PC-3 (cell line): ENCODE data around the gene ARHGAP5. TPM values are rescaled to one million over a fixed set of nuclear protein-coding genes. Genes with fewer than 3 reads are reported as not detected.

Source experiments
- ATAC-seq: fragments of 200-7000 bp; cut with Tn5 transposase; 2 replicates; pipeline ENCODE4 v1.9.1; 2020; ENCODE audit warnings: mild to moderate bottlenecking, moderate library complexity
- BruUV-seq: library from RNA; stranded (reverse); fragments of 400-500 nt; replicated peaks from 2 replicates; lab custom pipeline; 2021; lab: Mats Ljungman, UMichigan
- CTCF ChIA-PET: fragments of 300-600 bp; sonication (Branson Sonifier 250); formaldehyde crosslinking; loops from one replicate; lab custom pipeline; 2022; ENCODE audit warnings: antibody characterized with exemption; lab: Charles Lee
- POLR2A ChIA-PET: fragments of 300-600 bp; sonication (Branson Sonifier 250); formaldehyde crosslinking; loops from one replicate; lab custom pipeline; 2022; ENCODE audit warnings: antibody characterized with exemption; ENCODE audit not compliant: unreplicated experiment; lab: Charles Lee
- DNase-seq: peaks from one replicate; pipeline ENCODE4 v3.0.0-alpha.2; 2015
- H2AFZ ChIP-seq: fragments of 300-600 bp; sonication (generic); 2 replicates; pipeline ENCODE4 v1.6.0; 2016; ENCODE audit warnings: antibody characterized with exemption, low read length
- H3F3A ChIP-seq: fragments of 300-600 bp; sonication (generic); one replicate; pipeline ENCODE4 v1.6.0; 2017; ENCODE audit warnings: antibody characterized with exemption, low read length, control low read depth, mild to moderate bottlenecking; ENCODE audit not compliant: unreplicated experiment
- H3K27ac ChIP-seq: fragments of 300-600 bp; sonication (generic); 2 replicates; pipeline ENCODE4 v1.5.1; 2016; ENCODE audit warnings: mild to moderate bottlenecking, low read length
- H3K27me3 ChIP-seq: fragments of 300-600 bp; sonication (generic); 2 replicates; pipeline ENCODE4 v1.6.1; 2016; ENCODE audit warnings: low read length, mixed read lengths
- H3K36me3 ChIP-seq: fragments of 300-600 bp; sonication (generic); 2 replicates; pipeline ENCODE4 v1.6.1; 2016; ENCODE audit warnings: low read depth, mixed run types, low read length, mixed read lengths
- H3K4me1 ChIP-seq: fragments of 300-600 bp; sonication (generic); 2 replicates; pipeline ENCODE4 v1.5.1; 2016; ENCODE audit warnings: low read length; ENCODE audit not compliant: insufficient read depth
- H3K4me2 ChIP-seq: fragments of 300-600 bp; sonication (generic); 2 replicates; pipeline ENCODE4 v1.6.0; 2016; ENCODE audit warnings: low read length
- H3K4me3 ChIP-seq: fragments of 300-600 bp; sonication (generic); 2 replicates; pipeline ENCODE4 v1.5.1; 2016; ENCODE audit warnings: mild to moderate bottlenecking, low read length, mixed read lengths
- H3K79me2 ChIP-seq: fragments of 300-600 bp; sonication (generic); 2 replicates; pipeline ENCODE4 v1.6.1; 2017; ENCODE audit warnings: low read length, mixed read lengths
- H3K9ac ChIP-seq: fragments of 300-600 bp; sonication (generic); 2 replicates; pipeline ENCODE4 v1.6.0; 2016; ENCODE audit warnings: mild to moderate bottlenecking, low read length
- H3K9me2 ChIP-seq: fragments of 300-600 bp; sonication (generic); replicated peaks from 2 replicates; pipeline ENCODE4 v1.6.1; 2016; ENCODE audit warnings: mixed run types, low read length, mixed read lengths
- H3K9me3 ChIP-seq: fragments of 300-600 bp; sonication (generic); 2 replicates; pipeline ENCODE4 v1.6.1; 2016; ENCODE audit warnings: low read length, mixed read lengths
- H4K20me1 ChIP-seq: fragments of 300-600 bp; sonication (generic); 2 replicates; pipeline ENCODE4 v1.6.1; 2016; ENCODE audit warnings: low read length, mixed read lengths
- CTCF ChIP-seq: fragments of 300-600 bp; sonication (generic); conservative IDR thresholded peaks from 2 replicates; pipeline ENCODE4 v1.5.1; 2017; ENCODE audit warnings: antibody characterized with exemption, low read depth, mild to moderate bottlenecking, low read length
- EZH2 ChIP-seq: fragments of 300-600 bp; sonication (generic); IDR thresholded peaks from one replicate; pipeline ENCODE4 v1.6.1; 2017; ENCODE audit warnings: antibody characterized with exemption, mild to moderate bottlenecking, low read length; ENCODE audit not compliant: unreplicated experiment
- EZH2phosphoT487 ChIP-seq: fragments of 300-600 bp; sonication (generic); IDR thresholded peaks from 2 replicates; pipeline ENCODE4 v1.6.1; 2018; ENCODE audit warnings: mild to moderate bottlenecking, antibody characterized with exemption, low read length, borderline replicate concordance
- intact Hi-C: fragments of 100-400 bp; cut with micrococcal nuclease; formaldehyde crosslinking; loops from 2 replicates; pipeline ENCODE4 v1.9.0; 2023
- total RNA-seq: library from RNA; depleted of rRNA; stranded (reverse); fragments of >200 nt; gene quantifications from 2 replicates; pipeline ENCODE4 v1.2.3, GENCODE V29; 2014

Gene ARHGAP5
- total RNA-seq, 1 experiment from 2014 or later: 46.4 TPM

GRCh38 chr14:32202491-32202997, 125.4 kb downstream of the ARHGAP5 start:
- ChIA-PET POLR2A (no interaction called here), CTCF (interaction anchor here (0.9 kb wide), 1 partner anchor 42 kb away, joined by 3 read pairs; no protein-coding TSS in a partner anchor)
- H3K4me3 ChIP-seq: peak overlapping the region; percentile 87
- TF ChIP-seq CTCF (no peak), EZH2phosphoT487 (no peak), EZH2 (no peak)
- H3K27me3 ChIP-seq: no peaks in the 10 kb centered on the region
- no peaks in the 10 kb centered on the region for H4K20me1 ChIP-seq
- H3K4me1 ChIP-seq: peaks cover 21% of the 10 kb centered on the region; the same call in 1 of the 2 replicates
- peak; percentile 30 for DNase-seq
- ATAC-seq: no peak
- no peaks in the 10 kb centered on the region for H3F3A ChIP-seq
- H3K9ac ChIP-seq: peak overlapping the region; percentile 71; the same call in 1 of the 2 replicates
- no peak overlapping the region for H3K27ac ChIP-seq
- no TSS peak for BruUV-seq
- peak overlapping the region; percentile 98 for H2AFZ ChIP-seq
- H3K79me2 ChIP-seq: no peaks in the 10 kb centered on the region
- no peaks in the 10 kb centered on the region for H3K9me2 ChIP-seq
- intact Hi-C loops: loop anchor here (2.0 kb wide), 3 partner anchors 50 to 270 kb away; no protein-coding TSS in a partner anchor
- peak overlapping the region; percentile 84 for H3K4me2 ChIP-seq
- no peaks in the 10 kb centered on the region for H3K36me3 ChIP-seq
- H3K9me3 ChIP-seq: no peaks in the 10 kb centered on the region

- TF ChIP-seq EZH2 (no peak), CTCF (no peak), EZH2phosphoT487 (no peak)
- POLR2A ChIA-PET: interaction anchor here (0.6 kb wide), 4 partner anchors 53 to 783 kb away, joined by 3 to 4 read pairs (median 4); partner anchors contain the start of genes ARHGAP5 and HEATR5A
- Histone ChIP-seq H3K9me2 (no peaks in the 10 kb centered on the region), H3K27me3 (no peaks in the 10 kb centered on the region), H3F3A (no peaks in the 10 kb centered on the region), H3K4me3 (peak within 1 kb of the TSS; percentile 87), H3K9me3 (no peaks in the 10 kb centered on the region), H4K20me1 (no peaks in the 10 kb centered on the region), H3K9ac (peak within 1 kb of the TSS; percentile 79), H3K27ac (peak within 1 kb of the TSS; percentile 65), H3K79me2 (no peaks in the 10 kb centered on the region), H3K4me1 (peaks cover 21% of the 10 kb centered on the region; the same call in 1 of the 2 replicates), H3K4me2 (peak within 1 kb of the TSS; percentile 84), H2AFZ (peak within 1 kb of the TSS; percentile 98), H3K36me3 (no peaks in the 10 kb centered on the region)
- DNase-seq (peak; percentile 92), ATAC-seq (peak; percentile 68)
- intact Hi-C loops: loop anchor here (1.0 to 2.0 kb wide), 6 partner anchors 27 to 270 kb away; no protein-coding TSS in a partner anchor
- BruUV-seq: no TSS peak
- CTCF ChIA-PET: interaction anchor here (0.6 to 1.0 kb wide), 3 partner anchors 51 to 746 kb away, joined by 3 to 6 read pairs (median 3); partner anchors contain the start of genes ARHGAP5 and DTD2
These were observed 126.1 kb downstream of the ARHGAP5 start, which contains the start of gene RNU6-8 for GRCh38 chr14:32202998-32203882. Gene RNU6-8, minus strand, starts transcription at chr14:32203269.
